Measurements from ENCODE around the gene DIS3L2. TPM values are rescaled to one million over a fixed set of nuclear protein-coding genes. Genes with fewer than 3 reads are reported as not detected.

DIS3L2 gene
- total RNA-seq, 2 experiments from 2014 or later, result 39.8 to 39.9 TPM

- H3K4me3 Mint-ChIP-seq, result no peak overlapping the region
- peak overlapping the region; percentile 3 for H3K27ac Mint-ChIP-seq
- DNase-seq (no peak), ATAC-seq (ENCODE audit: low read depth) (no peak)
- POLR2A ChIA-PET, result no interaction called here
- no peaks in the 10 kb centered on the region for H3K9me3 Mint-ChIP-seq
- peaks cover 12% of the 10 kb centered on the region for H3K36me3 Mint-ChIP-seq
- no peaks in the 10 kb centered on the region for H3K27me3 Mint-ChIP-seq
- H3K4me1 Mint-ChIP-seq, result peaks cover 8% of the 10 kb centered on the region
Measured at GRCh38 chr2:232203936-232204335, 242.4 kb downstream of the DIS3L2 start.

- DNase-seq (no peak), ATAC-seq (ENCODE audit: low read depth) (no peak)
- Mint-ChIP-seq H3K4me1 (peaks cover 8% of the 10 kb centered on the region), H3K27ac (no peak overlapping the region), H3K36me3 (peaks cover 11% of the 10 kb centered on the region), H3K4me3 (no peak overlapping the region), H3K27me3 (no peaks in the 10 kb centered on the region), H3K9me3 (no peaks in the 10 kb centered on the region)
- POLR2A ChIA-PET, result no interaction called here
Measured at GRCh38 chr2:232204457-232204931, 243.0 kb downstream of the DIS3L2 start.

GRCh38 chr2:232207174-232207573, 245.7 kb downstream of the DIS3L2 start:
- POLR2A ChIA-PET, result no interaction called here
- no peak overlapping the region for H3K4me3 Mint-ChIP-seq
- DNase-seq (no peak), ATAC-seq (ENCODE audit: low read depth) (no peak)
- H3K36me3 Mint-ChIP-seq, result peaks cover 14% of the 10 kb centered on the region
- no peak overlapping the region for H3K27ac Mint-ChIP-seq
- no peaks in the 10 kb centered on the region for H3K9me3 Mint-ChIP-seq
- no peaks in the 10 kb centered on the region for H3K27me3 Mint-ChIP-seq
- H3K4me1 Mint-ChIP-seq, result peaks cover 9% of the 10 kb centered on the region

GRCh38 chr2:232210306-232210705, 248.8 kb downstream of the DIS3L2 start:
- peaks cover 6% of the 10 kb centered on the region for H3K4me1 Mint-ChIP-seq
- no peaks in the 10 kb centered on the region for H3K9me3 Mint-ChIP-seq
- H3K36me3 Mint-ChIP-seq, result peaks cover 12% of the 10 kb centered on the region
- POLR2A ChIA-PET, result no interaction called here
- DNase-seq (no peak), ATAC-seq (ENCODE audit: low read depth) (no peak)
- H3K27me3 Mint-ChIP-seq, result no peaks in the 10 kb centered on the region
- H3K4me3 Mint-ChIP-seq, result no peak overlapping the region
- no peak overlapping the region for H3K27ac Mint-ChIP-seq

- Mint-ChIP-seq H3K4me3 (no peak overlapping the region), H3K27ac (no peak overlapping the region), H3K4me1 (peaks cover 6% of the 10 kb centered on the region), H3K9me3 (no peaks in the 10 kb centered on the region), H3K36me3 (peaks cover 11% of the 10 kb centered on the region), H3K27me3 (no peaks in the 10 kb centered on the region)
- POLR2A ChIA-PET, result no interaction called here
- ATAC-seq (ENCODE audit: low read depth) (no peak), DNase-seq (no peak)
Measured at GRCh38 chr2:232211743-232212686, 250.5 kb downstream of the DIS3L2 start.

- no peak for DNase-seq
- H3K4me1 Mint-ChIP-seq, result peaks cover 6% of the 10 kb centered on the region
Measured at GRCh38 chr2:232213176-232213575, 251.7 kb downstream of the DIS3L2 start.

GRCh38 chr2:232214053-232214452, 252.5 kb downstream of the DIS3L2 start:
- DNase-seq (no peak), ATAC-seq (ENCODE audit: low read depth) (no peak)
- POLR2A ChIA-PET, result no interaction called here
- H3K9me3 Mint-ChIP-seq, result no peaks in the 10 kb centered on the region
- H3K36me3 Mint-ChIP-seq, result peaks cover 11% of the 10 kb centered on the region
- no peaks in the 10 kb centered on the region for H3K27me3 Mint-ChIP-seq
- H3K4me1 Mint-ChIP-seq, result peaks cover 11% of the 10 kb centered on the region
- no peak overlapping the region for H3K4me3 Mint-ChIP-seq
- no peak overlapping the region for H3K27ac Mint-ChIP-seq

More at GRCh38 chr2:232213176-232213575, 251.7 kb downstream of the DIS3L2 start:
- ATAC-seq (ENCODE audit: low read depth), result no peak
- Mint-ChIP-seq H3K27me3 (no peaks in the 10 kb centered on the region), H3K36me3 (peaks cover 11% of the 10 kb centered on the region), H3K4me3 (no peak overlapping the region), H3K27ac (no peak overlapping the region), H3K9me3 (no peaks in the 10 kb centered on the region)
- POLR2A ChIA-PET, result no interaction called here

- POLR2A ChIA-PET, result no interaction called here
- no peaks in the 10 kb centered on the region for H3K9me3 Mint-ChIP-seq
- peak overlapping the region; percentile 6 for H3K27ac Mint-ChIP-seq
- ATAC-seq (ENCODE audit: low read depth) (no peak), DNase-seq (no peak)
- H3K36me3 Mint-ChIP-seq, result peaks cover 5% of the 10 kb centered on the region
- H3K27me3 Mint-ChIP-seq, result no peaks in the 10 kb centered on the region
- H3K4me1 Mint-ChIP-seq, result peaks cover 18% of the 10 kb centered on the region
- H3K4me3 Mint-ChIP-seq, result no peak overlapping the region
Measured at GRCh38 chr2:232216028-232216427, 254.5 kb downstream of the DIS3L2 start.

GRCh38 chr2:232218778-232219495, 257.4 kb downstream of the DIS3L2 start:
- H3K9me3 Mint-ChIP-seq, result no peaks in the 10 kb centered on the region
- DNase-seq (no peak), ATAC-seq (ENCODE audit: low read depth) (no peak)
- POLR2A ChIA-PET, result no interaction called here
- peaks cover 7% of the 10 kb centered on the region for H3K36me3 Mint-ChIP-seq
- peaks cover 11% of the 10 kb centered on the region for H3K4me1 Mint-ChIP-seq
- peak overlapping the region; percentile 46 for H3K4me3 Mint-ChIP-seq
- peak overlapping the region; percentile 74 for H3K27ac Mint-ChIP-seq
- no peaks in the 10 kb centered on the region for H3K27me3 Mint-ChIP-seq

- Mint-ChIP-seq H3K4me3 (peak overlapping the region; percentile 46), H3K4me1 (peaks cover 11% of the 10 kb centered on the region), H3K36me3 (peaks cover 7% of the 10 kb centered on the region), H3K27me3 (no peaks in the 10 kb centered on the region), H3K27ac (peak overlapping the region; percentile 74), H3K9me3 (no peaks in the 10 kb centered on the region)
- DNase-seq (no peak), ATAC-seq (ENCODE audit: low read depth) (peak; percentile 72)
- POLR2A ChIA-PET, result no interaction called here
Measured at GRCh38 chr2:232219496-232219870, 258.0 kb downstream of the DIS3L2 start.

- Mint-ChIP-seq H3K36me3 (peaks cover 7% of the 10 kb centered on the region), H3K4me3 (no peak overlapping the region), H3K27me3 (no peaks in the 10 kb centered on the region), H3K27ac (no peak overlapping the region), H3K4me1 (peaks cover 11% of the 10 kb centered on the region), H3K9me3 (no peaks in the 10 kb centered on the region)
- no peak for ATAC-seq (ENCODE audit: low read depth)
- DNase-seq, result no peak
- POLR2A ChIA-PET, result no interaction called here
Measured at GRCh38 chr2:232219932-232220331, 258.4 kb downstream of the DIS3L2 start.

- H3K36me3 Mint-ChIP-seq, result peaks cover 7% of the 10 kb centered on the region
- no peak overlapping the region for H3K4me3 Mint-ChIP-seq
- H3K9me3 Mint-ChIP-seq, result no peaks in the 10 kb centered on the region
- DNase-seq (no peak), ATAC-seq (ENCODE audit: low read depth) (no peak)
- POLR2A ChIA-PET, result no interaction called here
- H3K27ac Mint-ChIP-seq, result no peak overlapping the region
- no peaks in the 10 kb centered on the region for H3K4me1 Mint-ChIP-seq
- no peaks in the 10 kb centered on the region for H3K27me3 Mint-ChIP-seq
Measured at GRCh38 chr2:232225429-232225828, 263.9 kb downstream of the DIS3L2 start.

GRCh38 chr2:232225895-232226294, 264.4 kb downstream of the DIS3L2 start:
- Mint-ChIP-seq H3K36me3 (peaks cover 7% of the 10 kb centered on the region), H3K27ac (no peak overlapping the region), H3K9me3 (no peaks in the 10 kb centered on the region), H3K4me1 (peaks cover 3% of the 10 kb centered on the region), H3K4me3 (no peak overlapping the region), H3K27me3 (no peaks in the 10 kb centered on the region)
- no peak for ATAC-seq (ENCODE audit: low read depth)
- POLR2A ChIA-PET, result no interaction called here
- DNase-seq, result no peak

- Mint-ChIP-seq H3K4me1 (peaks cover 17% of the 10 kb centered on the region), H3K36me3 (peaks cover 4% of the 10 kb centered on the region), H3K4me3 (no peak overlapping the region), H3K27me3 (no peaks in the 10 kb centered on the region), H3K9me3 (no peaks in the 10 kb centered on the region), H3K27ac (no peak overlapping the region)
- POLR2A ChIA-PET, result no interaction called here
- DNase-seq, result no peak
- no peak for ATAC-seq (ENCODE audit: low read depth)
Measured at GRCh38 chr2:232228332-232228731, 266.8 kb downstream of the DIS3L2 start.

Data from activated naive CD8-positive, alpha-beta T cell treated with anti-CD3 and anti-CD28 coated beads, Interleukin-2, amount 10 ng/mL, durations not matched to agents 7 days and 5 days (primary cell).